Epithelial cell of esophagus (primary cell): ENCODE results near the gene COL18A1.
"Not testable (repeated sequence)": the region's sequence is repeated elsewhere in the genome, so short reads cannot be mapped to it uniquely, and the experiment has no call there.

Experiments
- DNase-seq: peaks from one replicate; pipeline ENCODE4 v3.0.0; 2010; ENCODE audit warnings: low read depth
- H3K4me3 ChIP-seq: 2 replicates; pipeline ENCODE4 v1.5.1; 2011; ENCODE audit warnings: mild to moderate bottlenecking, low read length, control low read depth
- TF ChIP-seq, protein P1 (sequence below): IDR thresholded peaks from 2 replicates; pipeline ENCODE4 v1.5.1; 2011; ENCODE audit warnings: low read depth, mild to moderate bottlenecking, low read length, control low read depth, inconsistent platforms; ENCODE audit not compliant: insufficient read depth; ENCODE audit errors: missing control alignments

The COL18A1 gene

DNA sequence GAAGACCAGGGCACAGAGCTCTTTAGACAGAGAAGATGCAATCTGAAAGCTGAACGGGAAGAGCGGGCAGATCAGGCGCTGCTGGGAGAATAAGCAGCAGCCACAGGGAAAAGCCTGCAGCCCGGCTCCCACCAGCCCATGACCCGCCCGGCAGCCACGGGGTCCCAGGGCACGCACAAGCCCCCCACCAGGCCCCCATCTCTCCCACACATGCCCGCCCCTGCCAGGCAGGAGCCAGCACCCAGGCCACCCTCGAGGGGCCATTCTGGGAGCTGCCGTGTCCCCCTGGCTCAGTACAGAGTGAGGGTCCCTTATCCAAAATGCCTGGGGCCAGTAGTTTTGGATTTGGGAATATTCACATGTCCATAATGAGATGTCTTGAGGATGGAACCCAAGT, 120.9 kb downstream of the COL18A1 start:
- no peak for DNase-seq
- no peak overlapping the region for H3K4me3 ChIP-seq
- TF ChIP-seq, protein P1, sequence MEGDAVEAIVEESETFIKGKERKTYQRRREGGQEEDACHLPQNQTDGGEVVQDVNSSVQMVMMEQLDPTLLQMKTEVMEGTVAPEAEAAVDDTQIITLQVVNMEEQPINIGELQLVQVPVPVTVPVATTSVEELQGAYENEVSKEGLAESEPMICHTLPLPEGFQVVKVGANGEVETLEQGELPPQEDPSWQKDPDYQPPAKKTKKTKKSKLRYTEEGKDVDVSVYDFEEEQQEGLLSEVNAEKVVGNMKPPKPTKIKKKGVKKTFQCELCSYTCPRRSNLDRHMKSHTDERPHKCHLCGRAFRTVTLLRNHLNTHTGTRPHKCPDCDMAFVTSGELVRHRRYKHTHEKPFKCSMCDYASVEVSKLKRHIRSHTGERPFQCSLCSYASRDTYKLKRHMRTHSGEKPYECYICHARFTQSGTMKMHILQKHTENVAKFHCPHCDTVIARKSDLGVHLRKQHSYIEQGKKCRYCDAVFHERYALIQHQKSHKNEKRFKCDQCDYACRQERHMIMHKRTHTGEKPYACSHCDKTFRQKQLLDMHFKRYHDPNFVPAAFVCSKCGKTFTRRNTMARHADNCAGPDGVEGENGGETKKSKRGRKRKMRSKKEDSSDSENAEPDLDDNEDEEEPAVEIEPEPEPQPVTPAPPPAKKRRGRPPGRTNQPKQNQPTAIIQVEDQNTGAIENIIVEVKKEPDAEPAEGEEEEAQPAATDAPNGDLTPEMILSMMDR, result no peak

DNA sequence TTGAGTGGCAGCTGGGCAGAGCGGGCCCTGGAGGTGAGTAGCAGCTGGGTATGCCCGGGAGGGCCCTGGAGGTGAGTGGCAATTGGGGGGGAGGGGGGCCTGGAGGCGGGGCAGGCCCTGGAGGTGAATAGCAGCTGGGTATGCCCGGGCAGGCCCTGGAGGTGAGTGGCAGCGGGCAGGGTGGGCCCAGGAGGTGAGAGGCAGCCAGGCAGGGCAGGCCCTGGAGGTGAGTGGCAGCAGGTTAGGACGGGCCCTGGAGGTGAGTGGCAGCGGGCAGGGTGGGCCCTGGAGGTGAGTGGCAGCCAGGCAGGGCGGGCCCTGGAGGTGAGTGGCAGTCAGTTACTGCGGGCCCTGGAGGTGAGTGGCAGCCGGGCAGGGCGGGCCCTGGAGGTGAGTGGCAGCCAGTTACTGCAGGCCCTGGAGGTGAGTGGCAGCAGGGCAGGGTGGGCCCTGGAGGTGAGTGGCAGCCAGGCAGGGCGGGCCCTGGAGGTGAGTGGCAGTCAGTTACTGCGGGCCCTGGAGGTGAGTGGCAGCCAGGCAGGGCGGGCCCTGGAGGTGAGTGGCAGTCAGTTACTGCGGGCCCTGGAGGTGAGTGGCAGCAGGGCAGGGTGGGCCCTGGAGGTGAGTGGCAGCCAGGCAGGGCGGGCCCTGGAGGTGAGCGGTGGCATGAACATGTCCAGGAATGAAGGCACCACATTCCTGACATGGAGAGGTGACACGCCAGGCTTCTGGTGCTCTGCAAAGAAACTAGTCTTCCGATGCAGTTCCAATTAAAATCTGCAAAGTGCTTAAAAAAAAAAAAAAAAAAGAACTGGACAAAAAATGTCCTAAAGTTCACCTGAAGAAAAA, 122.4 kb downstream of the COL18A1 start:
- DNase-seq, result peak; percentile 89
- not testable (repeated sequence) for H3K4me3 ChIP-seq

- TF ChIP-seq, protein P1, result no peak
- DNase-seq, result no peak
- no peak overlapping the region for H3K4me3 ChIP-seq
Measured at GRCh38 chr21:45528028-45528705, 123.2 kb downstream of the COL18A1 start.

DNA sequence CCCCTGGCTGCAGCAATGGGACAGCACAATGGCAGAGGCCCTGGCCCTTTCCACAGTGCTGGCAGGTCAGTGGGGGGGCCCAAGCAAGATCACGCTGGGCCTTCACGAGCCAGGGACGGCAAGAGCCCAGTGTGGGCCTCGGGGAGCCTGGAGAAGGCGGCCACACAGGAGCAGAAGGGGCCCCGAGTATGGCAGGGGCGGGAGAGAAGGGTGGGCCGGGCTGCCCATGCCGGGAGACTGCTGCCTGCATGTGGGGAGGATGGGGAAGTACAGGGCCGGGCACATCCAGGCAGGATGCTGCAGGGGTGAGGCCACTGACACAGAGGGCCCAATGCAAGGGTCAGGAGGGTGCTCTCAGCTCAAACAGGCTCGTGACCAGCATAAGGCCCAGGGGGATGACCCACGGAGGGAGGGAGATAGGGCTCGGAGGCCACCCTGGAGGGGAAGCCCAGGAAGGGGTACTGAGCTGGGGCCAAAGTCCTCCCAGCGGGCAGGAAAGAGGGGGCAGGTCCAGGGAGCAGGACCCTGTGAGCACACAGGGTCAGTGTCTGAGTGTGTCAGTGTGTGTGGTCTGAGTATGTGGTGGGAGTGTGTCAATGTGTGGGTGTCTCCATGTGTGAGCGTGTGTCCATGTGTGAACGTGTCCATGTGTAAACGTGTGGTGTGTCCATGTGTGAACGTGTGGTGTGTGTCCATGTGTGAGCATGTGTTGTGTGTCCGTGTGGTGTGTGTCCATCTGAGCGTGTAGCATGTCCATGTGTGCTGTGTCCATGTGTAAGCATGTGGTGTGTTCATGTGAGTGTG, 124.2 kb downstream of the COL18A1 start:
- no peak for DNase-seq
- TF ChIP-seq, protein P1, result no peak
- H3K4me3 ChIP-seq, result no peak overlapping the region

DNA sequence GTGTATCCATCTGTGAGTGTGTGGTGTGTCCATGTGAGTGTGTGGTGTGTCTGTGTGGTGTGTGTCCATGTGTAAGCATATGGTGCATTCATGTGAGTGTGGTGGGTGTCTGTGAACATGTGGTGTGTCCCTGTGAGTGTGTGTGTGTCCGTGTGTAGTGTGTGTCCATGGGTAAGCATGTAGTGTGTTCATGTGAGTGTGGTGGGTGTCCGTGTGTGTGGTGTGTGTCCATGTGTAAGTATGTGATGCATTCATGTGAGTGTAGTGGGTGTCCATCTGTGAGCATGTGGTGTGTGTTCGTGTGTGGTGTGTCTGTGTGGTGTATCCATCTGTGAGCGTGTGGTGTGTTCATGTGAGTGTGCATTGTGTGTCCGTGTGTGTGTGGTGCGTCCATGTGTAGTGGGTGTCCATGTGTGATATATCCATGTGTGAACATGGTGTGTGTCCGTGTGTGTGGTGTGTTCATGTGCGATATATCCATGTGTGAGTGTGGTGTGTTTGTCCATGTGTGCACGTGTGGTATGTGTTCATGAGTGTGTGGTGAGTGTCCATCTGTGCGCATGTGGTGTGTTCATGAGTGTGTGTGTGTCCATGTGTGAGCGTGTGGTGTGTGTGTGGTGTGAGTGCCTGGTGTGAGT, 124.9 kb downstream of the COL18A1 start:
- no peak overlapping the region for H3K4me3 ChIP-seq
- TF ChIP-seq, protein P1, result no peak
- no peak for DNase-seq

- TF ChIP-seq, protein P1, result no peak
- no peak for DNase-seq
- H3K4me3 ChIP-seq, result no peak overlapping the region
Measured at GRCh38 chr21:45530423-45531113, 125.6 kb downstream of the COL18A1 start.

- H3K4me3 ChIP-seq, DNase-seq: not testable (repeated sequence)
Measured at GRCh38 chr21:45531114-45531392, 126.1 kb downstream of the COL18A1 start.
